ENCODE results near the gene WDR83. TPM values are rescaled to one million over a fixed set of nuclear protein-coding genes. Genes with fewer than 3 reads are reported as not detected.

WDR83 gene
- total and polyA plus RNA-seq, 2 experiments from 2014 or later = 12.5 to 18.5 TPM

DNA sequence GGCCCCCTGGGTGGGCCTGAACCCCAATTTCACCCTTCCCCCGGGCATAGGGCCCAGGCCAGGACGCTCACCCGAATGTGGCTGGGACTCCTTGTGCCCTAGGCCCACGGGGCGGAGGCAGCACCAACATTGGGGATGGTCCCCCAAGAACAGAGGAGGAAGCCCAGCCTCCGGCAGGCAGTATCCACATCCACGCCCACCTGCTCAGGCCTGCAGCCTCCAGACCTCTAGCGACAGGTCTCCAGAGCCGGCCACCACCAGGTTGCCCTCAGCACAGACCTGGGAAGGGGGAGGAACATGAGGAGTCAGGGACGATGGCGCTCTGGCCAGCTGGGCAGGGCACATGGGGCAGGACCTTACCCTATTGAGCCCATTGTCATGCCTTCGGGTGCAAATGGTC is 22.4 kb downstream of the WDR83 start (continued):
- TF ChIP-seq, protein P1, sequence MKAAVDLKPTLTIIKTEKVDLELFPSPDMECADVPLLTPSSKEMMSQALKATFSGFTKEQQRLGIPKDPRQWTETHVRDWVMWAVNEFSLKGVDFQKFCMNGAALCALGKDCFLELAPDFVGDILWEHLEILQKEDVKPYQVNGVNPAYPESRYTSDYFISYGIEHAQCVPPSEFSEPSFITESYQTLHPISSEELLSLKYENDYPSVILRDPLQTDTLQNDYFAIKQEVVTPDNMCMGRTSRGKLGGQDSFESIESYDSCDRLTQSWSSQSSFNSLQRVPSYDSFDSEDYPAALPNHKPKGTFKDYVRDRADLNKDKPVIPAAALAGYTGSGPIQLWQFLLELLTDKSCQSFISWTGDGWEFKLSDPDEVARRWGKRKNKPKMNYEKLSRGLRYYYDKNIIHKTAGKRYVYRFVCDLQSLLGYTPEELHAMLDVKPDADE (IDR thresholded peaks at IDR 0.05) = no peak
- no peak for TF ChIP-seq ZNF462 (CRISPR knock-in tag; IDR thresholded peaks at IDR 0.05)

- Histone ChIP-seq H3K4me3 (no peak overlapping the region), H3K4me1 (ENCODE audit: insufficient read depth) (no peaks in the 10 kb centered on the region), H3K36me3 (ENCODE audit: insufficient read depth) (no peaks in the 10 kb centered on the region), H3K79me2 (replicated peaks; ENCODE audit: insufficient read depth) (no peaks in the 10 kb centered on the region), H3K27me3 (ENCODE audit: insufficient read depth) (no peaks in the 10 kb centered on the region), H3K27ac (ENCODE audit: low read depth) (no peak overlapping the region), H4K20me1 (replicated peaks; ENCODE audit: insufficient read depth) (no peaks in the 10 kb centered on the region), H3K4me2 (no peak overlapping the region), H3F3A (replicated peaks; ENCODE audit: low read depth) (no peaks in the 10 kb centered on the region), H3K9me2 (ENCODE audit: insufficient read depth) (no peaks in the 10 kb centered on the region), H2AFZ (no peak overlapping the region)
- ATAC-seq (no peak), DNase-seq (ENCODE audit: low spot score) (no peak)
- Mint-ChIP-seq H3K27ac (no peak overlapping the region), H3K9me3 (no peaks in the 10 kb centered on the region), H3K36me3 (ENCODE audit: low read depth) (no peaks in the 10 kb centered on the region; the same call in 2 of the 3 replicates), H3K4me3 (no peak overlapping the region), H3K4me1 (no peaks in the 10 kb centered on the region), H3K27me3 (ENCODE audit: insufficient read depth, low read depth, poor library complexity) (peaks cover 16% of the 10 kb centered on the region)
- no peak for TF ChIP-seq REST (IDR thresholded peaks at IDR 0.05; ENCODE audit: unreplicated experiment)
- no peak for TF ChIP-seq CTCF (conservative IDR thresholded peaks at IDR 0.05; ENCODE audit: low read depth in 2 of 2)
- no peak for TF ChIP-seq JUNB (IDR thresholded peaks at IDR 0.05; ENCODE audit: unreplicated experiment)
Measured at GRCh38 chr19:12689581-12690216, 23.1 kb downstream of the WDR83 start.
